Neural cell (in vitro differentiated cells): ENCODE results near the gene CDA.

Source experiments
- CTCF ChIP-seq: fragments of 450-650 bp; IDR thresholded peaks from 2 replicates; pipeline ENCODE4 v1.5.1; 2014; ENCODE audit warnings: antibody characterized with exemption, mild to moderate bottlenecking, moderate library complexity; ENCODE audit not compliant: poor library complexity, severe bottlenecking
- EP300 ChIP-seq: fragments of 450-650 bp; conservative IDR thresholded peaks from 2 replicates; pipeline ENCODE4 v1.6.1; 2014; ENCODE audit warnings: antibody characterized with exemption, mild to moderate bottlenecking, moderate library complexity; ENCODE audit not compliant: poor library complexity, severe bottlenecking
- EZH2 ChIP-seq: fragments of 200-600, 300-800 bp; shearing (Covaris generic), sonication (generic); IDR thresholded peaks from 2 replicates; pipeline ENCODE4 v1.6.1; 2014; ENCODE audit warnings: antibody characterized with exemption, low read length, borderline replicate concordance, mild to moderate bottlenecking; ENCODE audit not compliant: insufficient read depth, poor library complexity, severe bottlenecking
- POLR2AphosphoS5 ChIP-seq: IDR thresholded peaks from 2 replicates; pipeline ENCODE4 v1.6.1; 2012
- RAD21 ChIP-seq: fragments of 450-650 bp; conservative IDR thresholded peaks from 2 replicates; pipeline ENCODE4 v1.6.1; 2014; ENCODE audit warnings: antibody characterized with exemption, mild to moderate bottlenecking, moderate library complexity
- REST ChIP-seq: IDR thresholded peaks from 2 replicates; pipeline ENCODE4 v1.6.1; 2012; ENCODE audit warnings: borderline replicate concordance
- SMC3 ChIP-seq: fragments of 450-650 bp; conservative IDR thresholded peaks from 2 replicates; pipeline ENCODE4 v1.6.1; 2014; ENCODE audit warnings: antibody characterized with exemption, mild to moderate bottlenecking, moderate library complexity; ENCODE audit not compliant: poor library complexity
- TAF1 ChIP-seq: IDR thresholded peaks from 2 replicates; pipeline ENCODE4 v1.6.1; 2012; ENCODE audit warnings: low read depth

GRCh38 chr1:20634594-20635084 lies 45.7 kb downstream of the CDA start:
- TF ChIP-seq EZH2 (no peak), CTCF (no peak), RAD21 (no peak), TAF1 (no peak), POLR2AphosphoS5 (no peak), EP300 (no peak), REST (no peak), SMC3 (no peak)
